HEK293T (cell line): ENCODE data around the gene TRIM26.

Source experiments
- ELF4 ChIP-seq: fragments of 450-650 bp; IDR thresholded peaks from 2 replicates; pipeline ENCODE4 v1.6.1; 2017; ENCODE audit warnings: antibody characterized with exemption
- LEF1 ChIP-seq: fragments of 450-650 bp; IDR thresholded peaks from 2 replicates; pipeline ENCODE4 v1.6.1; 2017; ENCODE audit warnings: mild to moderate bottlenecking, borderline replicate concordance

- no peak for TF ChIP-seq ELF4
- TF ChIP-seq LEF1: no peak
Observed at GRCh38 chr6:30152016-30152673, 61.1 kb downstream of the TRIM26 start.
